Right renal pelvis (tissue), 4 donors: Measurements from ENCODE around the gene FETUB. TPM values are rescaled to one million over a fixed set of nuclear protein-coding genes. Genes with fewer than 3 reads are reported as not detected.
"Not testable (repeated sequence)": the region's sequence is repeated elsewhere in the genome, so short reads cannot be mapped to it uniquely, and the experiment has no call there.

ENCODE experiments used
- DNase-seq, 4 donors: peaks; one replicate each; pipeline ENCODE4 v3.0.0-alpha.2; 2013; ENCODE audit warnings: low read depth in 4 of 4, low spot score in 3 of 4, missing footprints in 1 of 4
- polyA plus RNA-seq, 4 donors: library from polyadenylated mRNA; unstranded; fragments of 120-200 nt; gene quantifications; one replicate each; pipeline ENCODE4 v1.2.1, GENCODE V29; 2013; ENCODE audit not compliant: insufficient read length in 4 of 4

FETUB gene
- polyA plus RNA-seq, 4 donors: 0.21 to 0.27 TPM; not detected in 2

DNA sequence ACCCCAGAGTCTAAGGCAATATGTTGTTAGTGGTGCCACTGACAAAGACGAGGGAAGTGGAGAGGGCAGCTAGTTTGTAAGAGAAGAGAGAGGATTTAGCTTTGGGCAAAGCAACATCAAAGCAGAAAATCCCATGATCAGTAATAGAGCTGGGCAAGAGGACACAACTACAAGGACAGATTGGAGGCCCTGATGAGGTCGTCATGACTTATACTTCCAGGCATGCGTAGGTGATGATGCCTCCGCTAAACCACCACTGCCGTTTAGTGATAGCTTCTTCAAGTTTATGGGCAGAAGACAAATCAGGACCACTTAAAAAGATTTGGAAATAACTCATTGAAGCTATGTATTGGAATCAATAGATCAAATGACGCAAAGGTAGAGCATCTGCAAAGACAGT, 28.2 kb downstream of the FETUB start:
- no peak for DNase-seq

DNA sequence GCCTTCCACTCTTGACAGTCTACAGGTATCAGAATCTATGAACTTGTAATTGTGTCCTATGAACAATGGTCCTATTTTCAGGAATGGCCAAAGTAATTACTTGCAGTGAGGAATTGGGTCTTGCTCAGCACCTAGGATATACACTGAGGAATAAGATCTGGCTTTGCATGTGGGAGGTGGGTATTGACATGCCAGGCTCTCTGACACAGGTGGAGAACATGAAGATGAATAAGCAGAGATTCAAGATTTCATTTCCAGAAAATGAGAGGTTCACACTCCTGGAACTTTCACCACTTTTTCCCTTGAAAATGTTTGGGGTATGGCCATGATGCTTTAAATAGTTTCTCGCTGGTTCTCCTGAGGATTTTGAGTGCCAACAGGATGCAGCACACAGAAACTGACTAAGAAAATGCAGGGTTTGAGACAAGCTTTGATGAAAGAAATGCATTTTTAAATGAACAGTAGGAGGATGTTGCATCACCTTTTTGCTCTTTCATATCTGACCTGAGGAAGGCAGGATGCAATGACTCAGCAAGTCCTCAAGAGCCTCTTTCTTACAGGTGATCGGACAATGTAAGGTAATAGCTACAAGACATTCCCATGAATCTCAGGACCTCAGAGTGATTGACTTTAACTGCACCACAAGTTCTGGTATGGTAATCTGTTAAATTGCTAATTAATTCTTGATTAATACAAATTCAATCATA, 29.3 kb downstream of the FETUB start:
- no peak for DNase-seq

DNA sequence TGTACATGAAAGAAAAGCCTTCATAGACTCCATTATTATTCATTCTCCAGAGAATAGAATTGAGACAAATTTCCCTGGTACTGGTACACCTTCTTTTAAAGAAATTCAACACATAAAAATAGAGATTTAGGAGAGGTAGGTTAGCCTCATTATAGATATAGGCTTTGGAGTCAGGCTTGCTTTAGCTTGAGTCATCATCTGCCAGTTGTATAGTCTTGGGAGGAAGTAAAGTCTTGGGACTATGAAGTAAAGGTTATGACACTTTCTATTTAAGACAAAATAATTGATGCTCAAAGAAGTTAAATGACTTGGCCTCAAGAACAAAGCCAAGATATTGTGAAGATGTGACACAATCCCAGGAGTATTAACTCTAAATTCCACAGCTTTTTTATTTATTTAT, 30.0 kb downstream of the FETUB start:
- DNase-seq: no peak

DNA sequence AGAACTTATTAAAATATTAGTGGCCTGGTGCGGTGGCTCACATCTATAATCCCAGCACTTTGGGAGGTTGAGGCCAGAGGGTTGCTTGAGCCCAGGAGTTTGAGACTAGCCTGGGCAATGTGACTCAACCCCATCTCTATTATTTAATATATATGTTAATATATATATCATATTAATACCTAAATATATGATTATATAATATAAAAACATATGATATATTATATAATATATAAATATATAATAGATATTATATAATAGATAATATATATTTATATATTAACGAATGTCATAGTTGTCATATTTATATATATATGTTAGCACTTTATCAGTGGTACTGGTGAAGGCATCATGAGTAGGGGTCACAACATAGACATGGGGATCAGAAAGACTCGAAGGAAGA, 30.9 kb downstream of the FETUB start:
- no peak for DNase-seq

DNA sequence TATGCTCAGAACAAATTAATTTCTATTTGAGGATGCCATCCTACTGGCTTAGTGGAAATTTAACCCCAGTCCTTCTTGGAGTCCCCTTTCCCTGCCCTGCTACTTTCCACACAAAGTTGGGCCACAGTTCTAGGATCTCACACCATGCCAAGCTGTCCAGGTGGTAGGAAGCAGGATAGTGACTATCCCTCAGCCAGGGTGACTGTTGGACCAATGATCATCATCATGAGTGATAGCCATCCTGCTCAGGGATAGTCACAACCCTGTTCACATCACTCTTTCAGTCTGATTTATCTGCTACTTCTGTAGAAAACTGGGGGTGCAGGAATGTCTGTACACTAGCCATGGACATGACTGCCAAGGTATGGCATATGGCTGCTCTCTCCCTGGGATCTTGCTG, 38.4 kb downstream of the FETUB start:
- no peak for DNase-seq

DNA sequence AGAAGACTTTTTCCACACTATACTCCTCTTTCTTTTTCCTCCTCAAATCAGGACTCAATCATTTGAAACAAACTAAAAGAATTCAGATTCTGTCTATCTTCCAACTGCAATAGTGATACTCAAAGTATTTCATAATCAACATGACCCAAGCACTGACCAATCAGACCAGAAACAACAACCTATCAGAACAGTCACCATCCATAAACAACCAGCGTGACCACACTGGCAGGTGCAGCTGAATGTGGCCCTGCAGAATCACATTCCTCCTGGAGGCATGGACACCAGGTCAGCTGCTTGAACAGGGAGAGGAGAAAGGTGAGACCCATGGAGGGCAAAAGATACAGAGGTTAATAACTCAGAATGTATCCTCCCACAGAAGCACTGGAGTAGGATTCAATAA, 39.0 kb downstream of the FETUB start:
- DNase-seq: no peak

DNA sequence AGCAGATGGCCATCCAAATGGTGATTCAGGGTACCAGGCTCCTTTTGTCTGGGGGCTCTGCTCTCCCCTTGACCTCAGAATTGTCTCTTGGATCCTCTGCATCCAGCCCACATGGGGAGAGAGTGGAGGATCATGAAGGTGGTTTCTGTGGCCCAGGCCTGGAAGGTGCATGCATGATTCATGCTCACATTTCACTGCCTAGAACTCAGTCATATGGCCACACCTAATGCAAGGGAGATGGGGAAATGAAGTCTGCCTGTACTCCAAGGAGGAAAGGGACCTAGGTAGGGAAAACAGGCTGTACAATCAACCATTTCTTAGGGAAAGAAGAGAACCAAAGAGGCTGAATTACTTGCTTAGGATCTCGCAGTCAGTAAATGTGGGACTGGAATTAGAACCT, 40.7 kb downstream of the FETUB start:
- DNase-seq: no peak

DNA sequence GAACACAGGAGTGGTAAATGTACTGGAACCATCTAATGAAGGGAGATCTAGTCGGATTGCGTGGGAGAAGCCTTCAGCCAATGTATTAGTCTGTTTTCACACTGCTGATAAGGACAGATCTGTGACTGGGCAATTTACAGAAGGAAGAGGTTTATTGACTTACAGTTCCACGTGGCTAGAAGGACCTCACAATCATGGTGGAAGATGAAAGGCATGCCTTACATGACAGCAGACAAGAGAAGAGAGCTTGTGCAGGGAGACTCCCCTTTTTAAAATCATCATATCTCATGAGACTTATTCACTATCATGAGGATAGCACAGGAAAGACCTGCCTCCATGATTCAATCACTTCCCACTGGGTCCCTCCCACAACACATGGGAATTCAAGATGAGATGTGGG, 42.6 kb downstream of the FETUB start:
- no peak for DNase-seq

DNA sequence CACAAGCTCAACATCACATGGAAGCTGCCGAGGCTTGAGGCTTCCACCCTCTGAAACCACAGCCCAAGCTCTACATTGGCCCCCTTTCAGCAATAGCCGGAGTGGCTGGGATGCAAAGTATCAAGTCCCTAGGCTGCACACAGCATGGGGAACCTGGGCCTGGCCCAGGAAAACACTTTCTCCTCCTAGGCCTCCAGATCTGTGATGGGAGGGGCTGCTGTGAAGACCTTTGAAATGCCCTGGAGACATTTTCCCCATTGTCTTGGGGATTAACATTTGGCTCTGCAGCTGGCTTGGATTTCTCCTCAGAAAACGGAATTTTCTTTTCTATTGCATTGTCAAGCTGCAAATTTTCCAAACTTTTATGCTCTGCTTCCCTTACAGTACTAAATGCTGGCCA, 43.8 kb downstream of the FETUB start:
- no peak for DNase-seq

DNA sequence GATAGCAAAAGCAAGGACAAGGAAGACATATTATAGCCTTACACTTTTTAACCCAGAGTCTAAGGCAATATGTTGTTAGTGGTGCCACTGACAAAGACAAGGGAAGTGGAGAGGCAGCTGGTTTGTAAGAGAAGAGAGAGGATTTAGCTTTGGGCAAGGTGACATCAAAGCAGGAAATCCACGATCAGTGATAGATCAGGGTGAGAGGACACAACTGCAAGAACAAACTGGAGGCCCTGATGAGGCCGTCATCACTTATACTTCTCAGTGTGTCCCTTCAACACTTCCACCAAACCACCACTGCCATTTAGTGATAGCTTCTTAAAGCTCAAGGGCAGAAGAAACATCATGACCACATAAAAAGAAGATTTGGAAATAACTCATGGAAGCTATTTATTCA, 46.3 kb downstream of the FETUB start:
- DNase-seq: not testable (repeated sequence)

DNA sequence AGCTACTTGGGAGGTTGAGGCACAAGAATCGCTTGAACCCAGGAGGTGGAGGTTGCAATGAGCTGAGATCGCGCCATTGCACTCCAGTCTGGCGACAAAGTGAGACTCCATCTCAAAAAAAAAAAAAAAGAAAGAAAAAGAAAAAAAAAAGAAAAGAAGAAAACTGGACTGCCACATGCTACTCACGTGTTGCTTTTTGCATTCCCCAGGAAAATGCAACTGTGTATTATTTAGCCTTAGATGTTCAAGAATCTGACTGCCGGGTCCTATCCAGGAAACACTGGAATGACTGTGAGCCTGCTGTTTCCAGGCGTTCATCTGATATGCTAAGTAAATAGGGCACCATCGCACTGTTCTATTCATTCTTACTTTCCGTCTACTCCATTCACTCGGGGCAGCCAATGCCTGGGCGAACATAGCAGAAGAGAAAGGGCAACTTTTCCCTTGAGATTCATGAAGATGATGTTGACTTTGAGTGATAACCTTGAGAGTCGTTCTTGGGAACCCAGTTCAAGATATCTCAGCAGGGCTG, 47.0 kb downstream of the FETUB start:
- DNase-seq: no peak

DNA sequence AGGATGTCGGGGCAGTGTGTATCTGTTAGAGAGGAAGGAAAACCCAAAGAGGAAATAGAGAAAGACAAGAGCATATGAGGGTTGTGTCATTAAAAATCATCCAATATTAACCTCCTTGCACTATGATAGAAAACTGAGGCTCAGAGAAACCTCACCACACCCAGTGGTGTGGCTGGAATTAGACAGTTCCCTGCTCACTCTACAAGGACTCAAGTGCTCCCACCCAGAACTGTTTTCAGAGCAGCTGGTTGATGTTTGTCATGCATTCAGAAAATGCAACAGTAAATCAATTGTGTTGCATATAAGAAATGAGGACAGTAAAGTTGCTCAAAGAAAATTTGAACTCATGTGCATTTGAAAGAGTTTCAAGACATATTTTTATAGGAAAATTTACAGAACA, 50.1 kb downstream of the FETUB start:
- not testable (repeated sequence) for DNase-seq

DNA sequence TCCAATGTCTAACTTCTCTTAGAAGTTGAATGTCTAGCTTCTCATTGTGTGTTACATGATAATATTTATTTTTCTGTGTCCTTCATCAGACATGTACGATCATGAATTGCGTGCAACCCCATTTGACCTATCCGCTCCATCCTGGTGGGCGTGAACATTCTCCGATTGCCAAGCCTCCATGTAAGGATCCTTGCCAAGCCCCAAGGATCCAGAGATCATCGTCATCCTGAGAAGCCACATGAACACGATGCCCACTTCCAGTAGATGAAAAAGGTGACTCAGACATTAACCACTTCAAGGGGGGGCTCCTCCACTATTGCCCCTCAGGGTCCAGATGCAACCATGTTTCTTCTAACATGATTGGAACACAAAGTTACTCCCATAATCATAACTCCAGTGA, 51.5 kb downstream of the FETUB start:
- no peak for DNase-seq

DNA sequence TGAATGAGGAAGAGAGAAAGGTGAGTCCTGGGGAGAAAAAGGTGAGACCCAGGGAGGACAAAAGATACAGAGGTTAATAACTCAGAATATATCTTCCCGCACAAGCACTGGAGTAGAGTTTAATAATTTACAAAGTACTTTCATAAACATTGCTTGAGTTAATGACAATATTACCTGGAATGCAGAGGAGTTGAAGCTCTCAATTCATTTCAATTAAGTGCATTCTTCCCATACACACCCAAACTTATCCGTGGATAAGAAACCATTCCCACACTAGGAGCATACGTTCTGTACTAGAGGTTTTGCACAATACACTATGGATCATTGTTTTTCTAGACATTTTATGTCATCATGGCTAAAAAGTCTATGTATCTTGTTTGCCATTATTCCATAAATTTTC, 53.6 kb downstream of the FETUB start:
- DNase-seq: no peak

DNA sequence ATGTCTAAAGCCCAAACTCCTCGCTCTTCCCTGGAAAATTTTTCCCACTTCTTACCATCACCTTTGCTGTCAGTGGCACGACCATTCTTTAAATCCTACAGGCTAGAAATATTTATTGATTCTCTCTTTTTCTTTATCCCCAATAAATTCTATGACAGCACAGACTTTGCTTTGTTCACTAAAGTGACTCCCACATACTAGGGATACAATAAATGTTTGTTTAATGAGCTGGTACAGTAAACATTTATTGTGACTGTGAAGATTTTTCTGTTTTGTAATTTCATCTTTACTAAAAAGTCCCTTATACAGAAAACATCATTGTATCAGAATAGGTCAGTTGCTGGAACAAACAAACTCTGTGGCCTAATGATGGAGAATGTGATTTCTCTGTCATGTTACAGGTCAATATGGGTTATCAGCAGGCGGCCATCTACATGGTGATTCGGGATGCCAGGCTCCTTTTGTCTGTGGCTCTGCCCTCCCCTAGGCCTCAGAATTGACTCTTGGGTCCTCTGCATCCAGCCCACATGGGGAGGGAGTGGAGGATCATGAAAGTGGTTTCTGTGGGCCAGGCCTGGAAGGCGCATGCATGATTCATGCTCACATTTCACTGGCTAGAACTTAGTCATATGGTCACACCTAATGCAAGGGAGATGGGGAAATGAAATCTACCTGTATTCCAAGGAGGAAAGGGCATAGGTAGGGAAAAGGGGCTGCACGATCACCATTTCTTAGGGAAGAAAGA, 54.3 kb downstream of the FETUB start:
- no peak for DNase-seq

DNA sequence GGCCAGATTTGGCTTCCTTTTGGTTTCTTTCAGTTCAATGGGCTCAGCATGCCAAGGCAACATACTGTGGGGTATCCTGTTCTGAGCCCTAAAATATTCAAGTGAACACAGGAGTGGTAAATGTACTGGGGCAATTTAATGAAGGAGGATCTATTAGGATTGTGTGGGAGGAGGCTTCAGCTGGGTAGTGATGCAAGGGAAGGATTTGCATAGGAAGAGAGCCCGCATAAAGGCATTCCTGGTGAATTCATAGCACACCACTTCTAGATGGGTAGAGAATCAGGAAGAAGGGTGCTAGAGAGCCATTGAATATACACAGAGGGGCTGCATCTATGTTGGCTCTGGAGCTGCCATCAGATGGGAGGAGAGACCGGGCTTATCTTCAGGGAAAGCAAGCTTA, 56.3 kb downstream of the FETUB start:
- no peak for DNase-seq

DNA sequence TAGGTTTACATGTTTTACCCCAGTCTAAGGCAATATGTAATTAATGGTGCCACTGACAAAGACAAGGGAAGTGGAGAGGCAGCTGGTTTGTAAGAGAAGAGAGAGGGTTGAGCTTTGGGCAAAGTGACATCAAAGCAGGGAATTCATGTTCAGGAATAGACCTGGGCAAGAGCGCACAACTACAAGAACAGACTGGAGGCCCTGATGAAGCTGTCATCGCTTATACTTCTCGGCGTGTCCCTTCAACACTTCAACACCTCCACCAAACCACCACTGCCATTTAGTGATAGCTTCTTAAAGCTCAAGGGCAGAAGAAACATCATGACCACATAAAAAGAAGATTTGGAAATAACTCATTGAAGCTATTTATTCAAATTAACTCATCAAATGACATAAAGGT, 57.3 kb downstream of the FETUB start:
- no peak for DNase-seq

DNA sequence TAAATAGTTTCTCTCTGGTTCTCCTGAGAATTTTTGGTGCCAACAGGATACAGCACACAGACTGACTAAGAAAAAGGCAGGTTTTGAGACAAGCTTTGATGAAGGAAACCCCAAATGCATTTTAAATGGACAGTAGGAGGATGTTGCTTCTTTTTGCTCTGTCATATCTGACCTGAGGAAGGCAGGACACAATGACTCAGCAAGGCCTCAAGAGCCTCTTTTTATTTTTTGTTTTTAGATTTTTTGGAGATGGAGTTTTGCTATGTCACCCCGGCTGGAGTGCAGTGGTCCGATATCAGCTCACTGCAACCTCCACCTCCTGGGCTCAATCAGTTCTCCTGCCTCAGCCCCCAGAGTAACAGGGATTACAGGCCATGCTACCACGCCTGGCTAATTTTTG, 60.1 kb downstream of the FETUB start:
- no peak for DNase-seq

DNA sequence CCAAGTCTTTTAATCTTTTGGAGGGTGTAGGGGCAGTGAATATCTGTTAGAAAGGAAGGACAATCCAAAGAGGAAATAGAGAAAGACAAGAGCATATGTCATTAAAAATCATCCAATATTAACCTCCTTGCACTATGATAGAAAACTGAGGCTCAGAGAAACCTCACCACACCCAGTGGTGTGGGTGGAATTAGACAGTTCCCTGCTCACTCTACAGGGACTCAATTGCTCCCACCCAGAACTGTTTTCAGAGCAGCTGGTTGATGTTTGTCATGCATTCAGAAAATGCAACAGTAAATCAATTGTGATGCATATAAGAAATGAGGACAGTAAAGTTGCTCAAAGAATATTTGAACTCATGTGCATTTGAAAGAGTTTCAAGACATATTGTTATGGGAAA, 62.3 kb downstream of the FETUB start:
- not testable (repeated sequence) for DNase-seq
